Peyer's patch (tissue), 4 donors: ENCODE measurements around the gene MARK3.

Experiments
- POLR2A ChIP-seq, 2 donors: fragments of 450-650 bp; IDR thresholded peaks; one replicate each; pipeline ENCODE4 v1.5.1; 2017; ENCODE audit warnings: antibody characterized with exemption in 2 of 2, mild to moderate bottlenecking in 2 of 2, moderate library complexity in 2 of 2
- TF ChIP-seq, protein P1 (sequence below), 6 experiments: fragments of 450-650 bp in 4 of 6; fragments of 200-600 bp in 2 of 6; sonication (generic) in 1 of 6; IDR thresholded peaks; one replicate each; pipeline ENCODE4 v1.5.1; 2017 to 2019; ENCODE audit warnings: antibody characterized with exemption in 6 of 6, mild to moderate bottlenecking in 3 of 6, moderate library complexity in 1 of 6

DNA sequence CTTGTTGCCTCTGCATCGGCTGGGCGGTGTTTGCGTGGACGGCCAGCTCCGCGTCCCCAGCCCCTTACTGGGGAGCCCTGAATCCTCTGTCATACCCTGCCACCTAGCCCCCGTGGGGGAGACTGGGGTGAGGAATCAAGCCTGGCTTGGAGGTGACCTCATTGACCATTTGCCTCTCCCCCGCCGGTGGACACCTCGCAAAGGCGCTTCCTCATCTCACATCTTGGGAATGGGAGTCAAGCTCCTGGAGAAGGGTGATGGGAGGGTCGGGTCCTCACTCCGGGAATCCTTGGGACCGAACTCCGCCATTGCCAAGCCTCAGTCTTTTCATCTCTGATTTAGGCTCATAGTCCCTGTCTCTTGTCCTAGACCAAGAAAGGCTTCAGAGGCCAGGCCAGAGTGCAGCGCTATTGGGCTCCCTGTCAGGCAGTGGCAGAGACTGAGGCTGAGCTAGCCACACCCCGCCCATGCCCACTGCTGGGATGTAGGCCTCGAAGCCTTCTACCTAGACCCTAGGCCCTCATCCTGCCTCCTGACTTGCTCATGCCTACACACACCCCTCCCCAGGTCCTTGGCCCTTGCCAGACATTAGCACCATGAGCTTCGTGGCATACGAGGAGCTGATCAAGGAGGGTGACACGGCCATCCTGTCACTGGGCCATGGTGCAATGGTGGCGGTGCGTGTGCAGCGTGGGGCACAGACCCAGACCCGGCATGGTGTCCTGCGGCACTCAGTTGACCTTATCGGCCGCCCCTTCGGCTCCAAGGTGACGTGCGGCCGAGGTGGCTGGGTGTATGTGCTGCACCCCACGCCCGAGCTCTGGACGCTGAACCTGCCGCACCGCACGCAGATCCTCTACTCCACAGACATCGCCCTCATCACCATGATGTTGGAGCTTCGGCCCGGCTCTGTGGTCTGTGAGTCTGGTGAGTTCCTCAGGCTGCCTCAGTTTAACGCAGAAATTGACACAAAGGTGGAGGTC is 144.5 kb downstream of the MARK3 start:
- TF ChIP-seq, protein P1, sequence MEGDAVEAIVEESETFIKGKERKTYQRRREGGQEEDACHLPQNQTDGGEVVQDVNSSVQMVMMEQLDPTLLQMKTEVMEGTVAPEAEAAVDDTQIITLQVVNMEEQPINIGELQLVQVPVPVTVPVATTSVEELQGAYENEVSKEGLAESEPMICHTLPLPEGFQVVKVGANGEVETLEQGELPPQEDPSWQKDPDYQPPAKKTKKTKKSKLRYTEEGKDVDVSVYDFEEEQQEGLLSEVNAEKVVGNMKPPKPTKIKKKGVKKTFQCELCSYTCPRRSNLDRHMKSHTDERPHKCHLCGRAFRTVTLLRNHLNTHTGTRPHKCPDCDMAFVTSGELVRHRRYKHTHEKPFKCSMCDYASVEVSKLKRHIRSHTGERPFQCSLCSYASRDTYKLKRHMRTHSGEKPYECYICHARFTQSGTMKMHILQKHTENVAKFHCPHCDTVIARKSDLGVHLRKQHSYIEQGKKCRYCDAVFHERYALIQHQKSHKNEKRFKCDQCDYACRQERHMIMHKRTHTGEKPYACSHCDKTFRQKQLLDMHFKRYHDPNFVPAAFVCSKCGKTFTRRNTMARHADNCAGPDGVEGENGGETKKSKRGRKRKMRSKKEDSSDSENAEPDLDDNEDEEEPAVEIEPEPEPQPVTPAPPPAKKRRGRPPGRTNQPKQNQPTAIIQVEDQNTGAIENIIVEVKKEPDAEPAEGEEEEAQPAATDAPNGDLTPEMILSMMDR (IDR thresholded peaks at IDR 0.05): no peak
- no peak for TF ChIP-seq POLR2A (IDR thresholded peaks at IDR 0.05)
